Stimulated activated CD4-positive, alpha-beta T cell treated with anti-CD3 and anti-CD28 coated beads, Interleukin-15, amount 100 ng/mL, for 1 hour (primary cell): Measurements from ENCODE around the gene DNAJC12.
"Not testable (repeated sequence)": the region's sequence is repeated elsewhere in the genome, so short reads cannot be mapped to it uniquely, and the experiment has no call there.

Experiments
- DNase-seq, 2 donors: peaks; one replicate each; pipeline ENCODE4 v3.0.0-alpha.2; 2020; ENCODE audit warnings: low read depth in 1 of 2, low spot score in 1 of 2

DNAJC12 gene

DNA sequence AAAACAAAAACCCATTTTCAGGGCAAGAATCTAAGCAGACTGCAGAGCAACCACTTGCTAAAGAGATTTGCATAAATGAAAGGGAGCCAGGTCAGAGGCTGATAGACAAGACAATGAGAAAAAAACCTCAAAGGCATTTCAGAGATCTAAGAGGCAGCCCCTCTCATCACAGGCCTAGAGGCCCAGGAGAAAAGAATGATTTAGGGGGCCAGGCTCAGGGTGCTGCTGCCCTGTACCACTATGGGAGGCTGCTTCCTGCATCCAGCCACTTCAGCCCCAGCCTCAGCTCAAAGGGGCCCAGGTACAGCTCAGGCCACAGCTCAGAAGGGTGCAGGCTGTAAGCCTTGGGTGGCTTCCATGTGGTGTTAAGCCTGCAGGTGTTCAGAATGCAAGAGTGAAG, 3.7 kb upstream of the DNAJC12 start:
- no peak for DNase-seq

GRCh38 chr10:67839951-67840350, 2.0 kb upstream of the DNAJC12 start:
- no peak for DNase-seq

DNA sequence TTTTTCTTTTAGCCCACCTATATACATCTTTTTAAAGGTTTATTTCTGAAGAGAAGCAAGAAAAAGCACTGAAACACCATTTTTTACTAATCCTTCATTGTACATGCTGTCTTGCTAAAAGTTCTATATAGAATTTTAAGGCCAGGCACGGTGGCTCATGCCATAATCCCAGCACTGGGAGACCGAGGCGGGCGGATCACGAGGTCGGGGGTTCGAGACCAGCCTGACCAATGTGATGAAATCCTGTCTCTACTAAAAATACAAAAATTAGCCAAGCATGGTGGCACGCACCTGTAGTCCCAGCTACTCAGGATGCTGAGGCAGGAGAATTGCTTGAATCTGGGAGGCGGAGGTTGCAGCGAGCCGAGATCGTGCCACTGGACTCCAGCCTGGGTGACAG, 1.5 kb upstream of the DNAJC12 start:
- not testable (repeated sequence) for DNase-seq

- DNase-seq, result no peak
Measured at GRCh38 chr10:67836972-67837371, 1.0 kb downstream of the DNAJC12 start.

GRCh38 chr10:67836488-67836887, 1.5 kb downstream of the DNAJC12 start:
- no peak for DNase-seq

- DNase-seq, result not testable (repeated sequence)
Measured at GRCh38 chr10:67835541-67836394, 2.2 kb downstream of the DNAJC12 start.

DNA sequence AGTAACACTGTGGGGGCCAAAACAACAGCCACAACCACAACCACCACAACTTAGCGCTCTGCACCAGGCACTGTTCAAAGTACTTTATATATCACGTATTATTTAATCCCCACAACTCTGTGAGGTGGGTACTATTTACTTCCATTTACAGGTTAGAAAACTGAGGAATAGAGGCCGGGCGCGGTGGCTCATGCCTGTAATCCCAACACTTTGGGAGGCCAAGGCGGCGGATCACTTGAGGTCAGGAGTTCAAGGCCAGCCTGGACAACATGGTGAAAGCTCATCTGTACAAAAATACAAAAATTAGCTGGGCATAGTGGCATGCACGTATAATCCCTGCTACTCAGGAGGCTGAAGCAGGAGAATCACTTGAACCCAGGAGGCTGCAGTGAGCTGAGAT, 3.6 kb downstream of the DNAJC12 start:
- no peak for DNase-seq

DNA sequence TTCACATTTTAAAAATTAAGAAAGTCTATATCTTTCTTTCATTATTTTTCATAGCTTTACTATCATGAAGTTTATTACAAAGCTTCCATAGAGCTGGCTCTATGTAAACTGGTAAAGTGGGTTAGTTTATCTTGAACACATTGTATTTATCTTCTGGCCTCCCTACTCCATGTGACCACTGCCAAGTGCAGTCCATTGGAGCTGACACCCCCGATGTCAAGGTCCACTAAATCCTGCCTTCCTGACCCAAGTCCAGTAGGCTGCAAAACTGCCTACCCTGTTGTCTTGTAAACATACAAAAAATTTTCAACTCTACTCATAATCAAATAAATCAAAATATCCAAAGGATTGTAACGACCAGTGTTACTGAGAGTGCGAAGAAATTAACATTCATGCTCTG, 10.2 kb downstream of the DNAJC12 start:
- DNase-seq, result no peak

GRCh38 chr10:67819768-67820204, 18.2 kb downstream of the DNAJC12 start:
- DNase-seq, result no peak

DNA sequence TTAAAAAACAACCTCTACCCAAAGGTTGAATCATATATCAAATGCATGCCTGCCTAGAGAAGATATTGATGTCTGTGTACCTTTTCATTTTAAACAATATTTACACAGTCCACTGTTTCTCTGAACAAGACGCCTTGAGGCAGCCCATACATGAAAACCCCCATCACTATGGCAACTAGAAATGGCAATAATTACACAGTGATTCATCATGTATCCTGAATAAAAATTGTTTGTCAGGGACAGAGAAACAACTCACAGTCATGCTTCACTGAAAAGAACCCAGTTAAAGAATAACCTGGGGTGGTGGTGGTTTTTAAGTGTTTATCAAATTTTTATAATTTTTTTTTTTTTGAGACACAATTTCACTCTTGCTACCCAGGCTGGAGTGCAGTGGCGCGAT, 19.7 kb downstream of the DNAJC12 start:
- DNase-seq, result no peak

DNA sequence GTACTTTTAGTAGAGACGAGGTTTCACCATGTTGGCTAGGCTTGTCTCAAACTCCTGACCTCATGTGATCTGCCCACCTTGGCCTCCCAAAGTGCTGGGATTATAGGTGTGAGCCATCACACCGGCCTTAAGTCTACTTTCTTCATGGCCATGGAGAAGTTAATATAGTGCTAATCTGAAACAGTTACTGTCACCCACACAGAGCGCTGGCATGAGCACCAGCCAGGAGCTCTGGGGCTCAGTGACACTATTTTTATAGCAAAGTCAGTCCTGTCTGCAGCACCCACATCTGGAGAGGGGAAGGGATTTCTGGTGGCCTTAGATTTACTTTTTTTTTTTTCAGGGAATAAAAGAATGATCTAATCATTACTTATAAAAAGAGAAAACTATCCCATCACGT, 21.3 kb downstream of the DNAJC12 start:
- DNase-seq, result no peak

GRCh38 chr10:67815571-67816059, 22.4 kb downstream of the DNAJC12 start:
- DNase-seq, result no peak

DNA sequence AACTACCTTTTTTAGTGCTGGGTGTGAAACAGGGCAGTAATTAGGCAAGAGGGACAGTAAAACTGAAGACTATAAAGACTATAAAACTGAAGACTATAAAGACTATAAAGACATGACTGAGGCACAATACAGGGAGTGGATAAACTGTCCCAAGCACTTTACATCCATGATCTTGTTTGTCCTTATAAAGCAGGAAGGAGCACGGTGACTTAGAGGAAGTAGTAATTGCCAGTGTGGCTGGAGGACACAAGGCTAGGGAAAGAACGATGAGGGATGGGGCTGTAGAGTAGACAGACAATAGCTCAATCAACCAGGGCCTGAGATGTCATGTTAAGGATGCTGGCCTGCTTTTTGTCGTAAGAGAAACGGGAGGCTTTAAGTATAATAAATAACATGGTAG, 26.0 kb downstream of the DNAJC12 start:
- no peak for DNase-seq

DNA sequence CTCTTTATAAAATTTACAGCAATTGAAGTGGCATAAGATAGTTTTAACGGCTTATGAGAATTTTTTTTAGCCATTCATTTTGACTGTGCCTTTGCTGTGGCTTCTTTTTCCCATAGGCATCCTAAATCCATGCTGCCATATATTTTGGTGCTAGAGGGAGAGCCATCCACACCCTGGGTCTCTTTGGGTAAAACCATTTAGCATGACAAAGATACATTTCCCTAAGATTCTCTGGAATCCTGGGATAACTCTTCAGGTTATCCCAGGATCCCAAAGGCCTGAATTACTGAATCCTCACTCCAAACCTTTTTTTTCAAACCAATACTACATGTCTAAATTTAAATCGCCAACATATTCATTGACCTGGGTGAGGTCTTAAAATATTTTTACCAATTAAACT, 28.9 kb downstream of the DNAJC12 start:
- DNase-seq, result no peak

GRCh38 chr10:67808704-67809103, 29.3 kb downstream of the DNAJC12 start:
- no peak for DNase-seq

GRCh38 chr10:67807855-67808456, 30.0 kb downstream of the DNAJC12 start:
- DNase-seq, result no peak

GRCh38 chr10:67804395-67804678, 33.7 kb downstream of the DNAJC12 start:
- DNase-seq, result no peak

GRCh38 chr10:67803588-67804394, 34.2 kb downstream of the DNAJC12 start:
- no peak for DNase-seq

- DNase-seq, result no peak
Measured at GRCh38 chr10:67802767-67803538, 35.0 kb downstream of the DNAJC12 start.

DNA sequence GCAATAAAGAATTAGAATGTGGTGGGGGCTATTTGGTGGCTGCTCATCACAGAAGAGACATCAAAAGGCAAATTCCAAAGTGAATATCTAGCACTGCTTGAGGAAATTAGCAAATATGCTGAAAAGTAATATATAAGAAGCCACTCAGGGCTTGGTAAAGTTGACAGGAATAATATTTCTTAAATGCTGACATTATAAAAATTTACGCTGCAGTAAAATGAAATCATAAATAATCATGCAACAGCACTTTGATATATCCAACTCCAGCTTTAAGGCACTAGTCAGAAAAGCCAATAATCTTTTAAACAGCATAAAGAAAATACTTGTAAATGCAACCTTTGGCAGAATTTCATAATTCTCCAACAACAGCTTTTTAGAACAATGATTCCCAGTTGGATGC, 36.9 kb downstream of the DNAJC12 start:
- no peak for DNase-seq

DNA sequence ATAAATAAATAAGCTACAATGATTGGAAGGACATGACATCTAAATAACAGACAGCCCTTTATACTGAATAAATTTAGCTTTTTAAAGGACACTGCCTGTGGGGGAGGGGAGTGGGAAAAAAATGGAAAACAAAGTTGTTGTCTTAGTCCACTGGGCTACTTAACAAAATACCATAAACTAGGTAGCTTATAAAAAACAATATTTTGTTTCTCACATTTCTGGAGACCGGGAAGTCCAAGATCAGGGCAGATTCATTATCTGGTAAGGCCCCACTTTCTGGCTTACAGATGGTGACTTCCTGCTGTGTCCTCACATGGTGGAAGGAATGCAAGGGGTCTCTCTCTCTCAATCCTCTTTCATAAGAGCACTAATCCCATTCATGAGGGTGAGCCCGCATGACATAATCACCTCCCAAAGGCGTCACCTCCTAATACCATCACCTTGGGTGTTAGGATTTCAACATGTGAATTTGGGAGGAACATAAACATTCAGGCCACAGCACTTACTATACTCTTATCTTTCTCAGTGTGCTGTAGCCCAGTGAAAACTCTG, 43.0 kb downstream of the DNAJC12 start:
- no peak for DNase-seq
